Measurements from ENCODE around the gene MCF2L. TPM values are rescaled to one million over a fixed set of nuclear protein-coding genes. Genes with fewer than 3 reads are reported as not detected.

The MCF2L gene
- polyA plus RNA-seq, 1 donor, result 29.2 TPM

DNA sequence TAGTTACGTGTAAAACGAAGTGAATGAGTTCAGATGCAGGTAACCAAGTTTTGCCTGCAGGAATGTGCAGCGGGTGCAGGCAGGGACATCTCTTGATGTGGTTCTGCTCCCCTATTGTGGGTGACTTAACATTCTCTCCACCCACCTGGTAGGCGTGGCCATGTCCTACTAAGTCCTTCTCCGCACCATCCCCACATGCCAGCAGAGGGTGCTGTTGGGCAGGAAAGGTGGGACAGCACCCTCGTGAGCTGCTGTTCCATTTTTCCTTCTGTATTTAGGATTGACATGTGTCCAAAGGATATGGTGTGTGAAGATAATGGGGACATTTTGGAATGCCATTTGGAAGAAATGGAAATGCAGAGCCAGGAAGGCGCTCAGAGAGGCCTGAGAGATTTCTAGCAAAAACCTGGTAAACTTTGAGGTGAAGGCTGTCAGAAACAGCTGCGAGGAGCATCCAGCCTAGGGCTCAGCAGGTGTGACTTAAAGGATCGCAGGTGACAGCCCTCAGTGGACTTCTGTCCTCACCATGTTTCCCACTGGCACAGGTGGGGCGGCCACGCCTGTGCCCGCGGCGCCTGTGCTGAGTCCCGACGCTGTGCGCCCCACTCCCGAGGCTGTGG, 26.2 kb upstream of the MCF2L start:
- DNase-seq, result peak; percentile 98

DNA sequence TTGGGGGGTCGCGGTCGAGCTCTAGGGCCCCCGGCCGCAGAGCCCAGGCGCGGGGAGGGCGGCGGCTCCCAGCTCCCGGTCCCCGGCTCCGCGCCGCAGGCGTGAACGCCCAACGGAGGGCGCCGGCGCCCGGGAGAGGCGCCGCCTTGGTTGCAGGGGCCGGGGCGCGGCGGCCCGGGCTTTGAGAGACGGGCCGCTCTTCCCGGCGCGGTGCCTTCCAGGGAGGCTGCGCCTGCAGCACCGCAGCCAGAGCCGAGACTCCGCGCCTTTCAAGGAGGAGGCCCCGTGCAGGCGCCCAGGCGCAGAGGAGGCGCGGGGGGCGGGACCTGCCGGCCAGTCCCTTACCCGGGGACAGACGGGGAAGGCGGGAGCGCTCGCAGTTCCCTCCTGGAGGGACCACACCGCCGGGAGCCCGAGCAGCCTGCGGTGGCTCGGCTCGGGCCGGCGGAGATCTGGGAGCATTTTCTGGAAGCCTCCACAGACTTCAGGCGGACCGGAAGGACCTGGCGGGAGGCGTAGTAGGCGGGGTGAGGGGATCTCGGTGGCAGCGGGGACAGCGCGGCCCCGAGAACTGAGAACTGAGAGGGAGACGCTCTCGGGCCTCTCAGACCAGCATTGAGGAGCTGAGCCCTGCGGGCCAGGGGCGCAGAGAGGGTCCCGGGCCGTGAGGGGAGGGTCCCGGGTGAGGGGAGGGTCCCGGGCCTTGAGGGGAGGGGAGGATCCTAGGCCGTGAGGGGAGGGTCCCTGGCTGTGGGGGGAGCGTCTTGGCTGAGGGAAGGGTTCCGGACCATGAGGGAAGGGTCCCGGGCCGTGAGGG, 25.5 kb upstream of the MCF2L start:
- DNase-seq, result no peak

DNA sequence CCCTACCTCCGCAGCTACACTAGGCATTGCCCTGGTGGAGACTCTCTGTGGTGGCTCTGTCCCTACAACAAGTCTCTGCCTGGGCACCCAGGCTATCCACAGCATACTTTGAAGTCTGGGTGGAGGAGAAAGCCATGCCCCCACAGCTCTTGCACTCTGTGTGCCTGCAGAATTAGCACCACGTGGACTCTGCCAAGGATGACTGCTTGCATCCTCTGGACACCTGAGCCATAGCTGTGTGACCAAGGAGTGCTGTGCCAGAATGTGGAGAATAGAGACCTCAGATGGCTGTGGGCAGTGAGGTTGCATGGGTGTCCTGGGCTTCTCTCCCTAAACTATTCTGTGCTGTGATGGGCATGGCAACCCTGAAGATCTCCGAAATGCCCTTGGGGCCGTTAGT, 21.2 kb upstream of the MCF2L start:
- no peak for DNase-seq

GRCh38 chr13:112951674-112952371, 17.2 kb upstream of the MCF2L start:
- no peak for DNase-seq

- no peak for DNase-seq
Measured at GRCh38 chr13:112952759-112953551, 16.1 kb upstream of the MCF2L start.

GRCh38 chr13:112953591-112954487, 15.2 kb upstream of the MCF2L start:
- no peak for DNase-seq

DNA sequence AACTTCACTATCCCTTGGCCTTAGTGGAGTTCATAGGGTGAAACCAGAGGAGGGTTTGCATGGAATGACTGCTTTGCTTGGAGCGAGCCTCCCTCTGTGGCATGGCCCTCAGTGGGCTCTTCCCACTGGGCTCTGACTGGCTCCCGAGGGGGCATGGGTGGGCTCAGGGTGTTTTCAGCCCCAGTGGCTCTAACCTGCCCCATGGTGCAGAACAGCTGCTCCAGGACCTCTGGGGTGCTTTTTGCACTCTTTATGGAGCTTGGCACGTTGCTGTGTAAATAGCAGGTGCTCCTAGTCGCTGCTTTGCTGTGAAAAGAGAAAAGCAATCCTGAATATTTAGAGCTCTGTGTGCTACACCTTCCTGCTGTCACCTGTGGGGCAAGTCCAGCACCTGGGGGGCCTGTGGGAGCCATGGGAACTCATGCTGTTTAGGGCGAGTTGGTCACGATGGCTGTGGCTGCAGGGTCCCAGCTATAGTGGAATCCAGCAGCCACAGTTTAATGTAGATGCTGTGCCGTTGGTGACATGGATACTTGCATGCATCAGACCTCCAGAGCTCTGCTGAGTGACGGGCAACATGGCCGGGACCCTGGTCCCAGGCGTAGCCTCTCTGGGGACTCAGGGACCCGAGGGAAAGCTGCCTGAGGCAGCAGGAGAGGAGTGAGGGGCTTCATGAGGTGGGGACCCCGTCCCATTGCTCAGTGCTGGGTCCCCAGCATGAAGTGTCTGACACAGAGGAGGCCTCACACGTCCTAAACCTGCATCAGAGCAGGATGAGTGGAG, 14.3 kb upstream of the MCF2L start:
- DNase-seq, result no peak

GRCh38 chr13:112955271-112955937, 13.6 kb upstream of the MCF2L start:
- DNase-seq, result no peak

- DNase-seq, result no peak
Measured at GRCh38 chr13:112955956-112956355, 13.1 kb upstream of the MCF2L start.

GRCh38 chr13:112956571-112957294, 12.3 kb upstream of the MCF2L start:
- DNase-seq, result no peak

DNA sequence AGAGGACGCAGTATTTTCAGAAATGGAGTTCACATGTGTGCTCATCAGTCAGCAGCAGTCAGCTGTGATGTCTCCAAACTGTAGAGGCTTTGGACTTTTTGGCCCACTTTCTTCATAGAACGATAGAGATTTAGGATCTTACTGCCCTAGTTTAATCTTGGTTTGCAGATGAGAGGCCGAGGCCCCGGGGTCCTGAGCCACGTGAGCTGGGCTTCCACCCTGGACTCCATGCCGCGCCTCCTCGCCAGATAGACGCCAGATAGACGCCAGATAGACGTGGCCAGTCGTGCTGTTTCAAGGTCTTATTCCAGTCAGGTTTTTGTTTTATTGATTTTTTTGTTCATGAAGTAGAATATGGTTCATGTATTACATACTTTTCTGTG, 11.7 kb upstream of the MCF2L start:
- no peak for DNase-seq

DNA sequence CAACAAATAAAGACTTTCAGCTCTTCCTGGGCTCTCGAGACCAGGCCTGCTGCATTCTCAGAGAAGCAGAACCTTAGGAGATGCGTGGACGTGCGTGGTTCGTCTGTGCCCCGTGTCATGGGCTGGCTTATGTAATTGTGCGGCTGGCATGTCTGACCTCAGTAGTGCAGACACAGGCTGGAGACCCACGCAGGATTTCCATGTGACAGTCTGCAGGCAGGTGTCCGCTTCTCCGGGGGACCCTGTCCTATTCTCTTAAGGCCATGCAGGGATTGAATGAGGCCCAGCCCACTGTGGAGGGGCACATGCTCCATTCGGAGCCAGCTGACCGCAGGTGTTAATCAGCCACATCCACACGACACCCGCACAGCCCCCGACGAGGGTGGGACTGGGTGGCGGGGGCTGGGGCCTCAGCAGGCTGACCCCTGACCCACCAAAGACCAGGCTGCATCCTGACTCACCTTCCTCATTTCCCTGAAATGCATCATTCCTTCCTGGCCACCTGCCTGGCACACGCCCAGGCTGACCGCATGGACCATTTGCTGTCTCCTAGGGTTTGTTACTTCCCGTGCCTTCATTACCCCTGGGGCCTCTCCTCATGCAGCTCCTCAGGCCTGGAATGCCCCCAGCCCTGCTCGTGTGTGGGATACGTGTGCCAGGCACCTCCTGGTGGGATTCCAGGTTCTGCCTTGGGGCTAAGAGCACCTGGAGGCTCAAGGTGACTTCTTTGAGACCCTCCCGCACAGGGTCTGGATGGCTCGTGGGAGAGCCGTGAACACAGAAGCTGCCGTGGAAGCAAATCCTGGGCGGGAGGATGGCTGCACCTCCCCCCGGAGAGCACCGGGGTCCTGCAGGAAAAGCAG, 10.7 kb upstream of the MCF2L start:
- DNase-seq, result no peak

DNA sequence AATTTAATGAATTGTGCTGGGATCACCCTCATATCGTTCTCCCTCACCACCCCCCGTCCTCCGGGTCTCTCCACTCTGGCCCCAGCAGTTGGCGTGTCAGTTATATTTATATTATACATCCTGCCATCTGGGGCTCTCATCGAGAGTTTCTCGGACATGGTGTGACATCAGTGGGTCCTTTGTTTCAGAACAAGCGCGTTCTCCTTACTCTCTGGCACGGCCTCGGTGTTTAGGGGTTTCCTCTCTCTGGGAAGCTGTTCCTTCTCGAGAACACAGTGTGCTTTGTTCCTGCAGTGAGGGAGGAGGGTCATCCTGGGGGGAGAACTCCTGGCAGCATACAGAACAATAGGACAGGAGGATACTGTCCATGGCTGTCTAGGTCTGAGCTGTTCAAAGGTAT, 9.8 kb upstream of the MCF2L start:
- no peak for DNase-seq

- no peak for DNase-seq
Measured at GRCh38 chr13:112959701-112960542, 9.1 kb upstream of the MCF2L start.

- DNase-seq, result no peak
Measured at GRCh38 chr13:112960706-112961105, 8.3 kb upstream of the MCF2L start.

DNA sequence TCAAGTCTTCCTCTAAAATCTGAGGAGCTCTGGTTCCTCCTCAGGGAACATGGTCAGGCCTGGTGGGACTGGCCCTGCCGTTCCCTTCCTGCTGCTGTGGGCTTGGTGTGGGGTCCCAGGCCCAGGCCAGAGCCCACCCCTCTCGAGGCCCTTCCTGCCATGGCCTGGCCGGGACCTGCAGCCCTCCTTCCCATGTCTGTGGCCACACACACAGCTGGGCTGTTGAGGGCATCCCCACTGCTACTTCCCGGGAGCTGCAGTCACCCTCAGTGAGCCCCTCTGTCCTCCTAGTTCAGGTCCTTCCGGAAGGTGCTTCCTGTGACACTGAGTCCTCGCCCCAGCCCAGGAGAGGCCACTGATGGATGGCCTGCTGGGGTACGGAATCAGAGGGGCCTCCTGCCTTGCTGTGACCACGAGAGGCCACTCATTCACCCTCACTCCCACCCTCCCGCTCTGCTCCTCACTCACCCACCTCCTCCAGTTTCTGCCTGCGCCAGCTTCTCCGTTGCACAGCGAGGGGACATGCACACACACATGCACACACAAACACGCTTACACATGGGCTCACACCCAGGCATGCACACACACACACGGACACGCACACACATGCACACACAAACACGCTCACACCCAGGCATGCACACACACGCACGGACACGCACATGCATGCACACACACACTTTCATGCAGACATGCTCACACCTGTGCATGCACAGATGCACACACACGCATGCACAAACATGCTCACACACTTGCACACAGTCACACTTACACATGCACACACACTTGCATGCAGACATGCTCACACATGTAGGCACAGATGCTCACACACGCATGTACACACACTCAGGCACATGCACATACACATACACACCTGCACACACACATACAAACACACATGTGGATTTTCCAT, 7.3 kb upstream of the MCF2L start:
- no peak for DNase-seq
